NCI-H460 (cell line): Measurements from ENCODE around the gene MICOS13. TPM values are rescaled to one million over a fixed set of nuclear protein-coding genes. Genes with fewer than 3 reads are reported as not detected.

Source experiments
- DNase-seq: peaks from one replicate; pipeline ENCODE4 v3.0.0-alpha.2; 2016; ENCODE audit warnings: low read depth; ENCODE audit errors: extremely low read depth
- total RNA-seq: library from RNA; depleted of rRNA; stranded (reverse); fragments of >200 nt; shearing (Covaris generic); gene quantifications from 2 replicates; pipeline ENCODE4 v1.2.3, GENCODE V29; 2014; rRNA removed

The MICOS13 gene
- total RNA-seq, 1 experiment from 2014 or later: 31.4 TPM

- DNase-seq: no peak
Observed at GRCh38 chr19:5631567-5632240, 48.6 kb downstream of the MICOS13 start.

GRCh38 chr19:5628919-5629481 lies 51.3 kb downstream of the MICOS13 start:
- no peak for DNase-seq

GRCh38 chr19:5628461-5628860 lies 51.9 kb downstream of the MICOS13 start:
- DNase-seq: no peak

Other genes with a start within 250 kb of the MICOS13 start
- gene ZNRF4, start 225.1 kb downstream of the MICOS13 start, total RNA-seq: not detected in 2 replicates
- not detected in 2 replicates for gene TINCR, start 112.6 kb downstream of the MICOS13 start, total RNA-seq
- gene SAFB2, start 57.7 kb downstream of the MICOS13 start, total RNA-seq: 12.8 and 16.8 TPM in 2 replicates
- 22.2 and 25.0 TPM in 2 replicates for gene SAFB, start 57.4 kb downstream of the MICOS13 start, total RNA-seq
- 2.3 and 3.5 TPM in 2 replicates for gene HSD11B1L, start 511 bp upstream of the MICOS13 start, total RNA-seq
- gene RPL36, start 9.8 kb upstream of the MICOS13 start, total RNA-seq: 867 and 1,017 TPM in 2 replicates
- gene LONP1, start 39.6 kb upstream of the MICOS13 start, total RNA-seq: 134 and 151 TPM in 2 replicates
- not detected in 2 replicates for gene CATSPERD, start 40.1 kb upstream of the MICOS13 start, total RNA-seq
- 1.2 and 1.3 TPM in 2 replicates for gene PRR22, start 104.2 kb upstream of the MICOS13 start, total RNA-seq
- 36.4 and 39.9 TPM in 2 replicates for gene DUS3L, start 110.6 kb upstream of the MICOS13 start, total RNA-seq
- 0.32 and 1.0 TPM in 2 replicates for gene NRTN, start 124.6 kb upstream of the MICOS13 start, total RNA-seq
- not detected in 2 replicates for gene FUT6, start 159.2 kb upstream of the MICOS13 start, total RNA-seq
- gene FUT3, start 170.9 kb upstream of the MICOS13 start, total RNA-seq: not detected in 2 replicates
- not detected in 2 replicates for gene FUT5, start 190.0 kb upstream of the MICOS13 start, total RNA-seq
- 103 and 146 TPM in 2 replicates for gene NDUFA11, start 223.3 kb upstream of the MICOS13 start, total RNA-seq
- gene VMAC, start 224.4 kb upstream of the MICOS13 start, total RNA-seq: 2.7 and 3.7 TPM in 2 replicates
- 2.1 and 2.9 TPM in 2 replicates for gene CAPS, start 233.7 kb upstream of the MICOS13 start, total RNA-seq